HepG2 (cell line): ENCODE data around the gene NEURL1B. TPM values are rescaled to one million over a fixed set of nuclear protein-coding genes. Genes with fewer than 3 reads are reported as not detected.

Experiments used
- ELF1 ChIP-seq: sonication (generic); formaldehyde crosslinking; IDR thresholded peaks from 2 replicates; pipeline ENCODE4 v1.4.0; 2020; ENCODE audit warnings: missing genetic modification reagents
- ELF3 ChIP-seq: IDR thresholded peaks from 2 replicates; pipeline ENCODE4 v1.6.1; 2016; ENCODE audit warnings: missing genetic modification reagents, missing compliant biosample characterization
- KMT2A ChIP-seq: sonication (generic); formaldehyde crosslinking; IDR thresholded peaks from 2 replicates; pipeline ENCODE4 v1.4.0; 2020; ENCODE audit warnings: missing genetic modification reagents
- MXI1 ChIP-seq: IDR thresholded peaks from 3 replicates; pipeline ENCODE4 v1.6.1; 2012; ENCODE audit warnings: low read depth, low read length, inconsistent platforms, borderline replicate concordance
- NFKB2 ChIP-seq: sonication (generic); formaldehyde crosslinking; IDR thresholded peaks from 2 replicates; pipeline ENCODE4 v1.4.0; 2020; ENCODE audit warnings: missing genetic modification reagents, borderline replicate concordance
- POLR2A ChIP-seq, 2 experiments: IDR thresholded peaks; 2 replicates each; pipeline ENCODE4 v1.6.1; 2011; ENCODE audit warnings: low read depth in 2 of 2, low read length in 2 of 2, mild to moderate bottlenecking in 1 of 2, moderate library complexity in 1 of 2; ENCODE audit not compliant: insufficient read depth in 1 of 2
- SNAPC2 ChIP-seq: sonication (generic); formaldehyde crosslinking; IDR thresholded peaks from 2 replicates; pipeline ENCODE4 v1.8.1; 2022; ENCODE audit warnings: mild to moderate bottlenecking, missing genetic modification reagents
- TAF15 ChIP-seq: fragments of 200-400 bp; formaldehyde crosslinking; IDR thresholded peaks from one replicate; pipeline ENCODE4 v1.6.1; 2018; ENCODE audit warnings: mild to moderate bottlenecking, low read depth, low read length; ENCODE audit not compliant: poor library complexity, severe bottlenecking
- ZBTB1 ChIP-seq: sonication (generic); formaldehyde crosslinking; IDR thresholded peaks from 2 replicates; pipeline ENCODE4 v1.4.0; 2020; ENCODE audit warnings: missing genetic modification reagents, borderline replicate concordance
- ZNF136 ChIP-seq: sonication (generic); formaldehyde crosslinking; IDR thresholded peaks from 2 replicates; pipeline ENCODE4 v1.8.1; 2022; ENCODE audit warnings: low read depth, mild to moderate bottlenecking, moderate library complexity, missing genetic modification reagents
- ZNF567 ChIP-seq: sonication (generic); formaldehyde crosslinking; IDR thresholded peaks from 2 replicates; pipeline ENCODE4 v1.8.1; 2023; ENCODE audit warnings: mild to moderate bottlenecking, missing genetic modification reagents, borderline replicate concordance
- ZNF652 ChIP-seq: IDR thresholded peaks from 2 replicates; pipeline ENCODE4 v1.6.1; 2016; ENCODE audit warnings: low read depth, borderline replicate concordance
- polyA plus RNA-seq, 8 experiments: library from polyadenylated mRNA; depleted of rRNA in 3 of 8; stranded (reverse) in 7 of 8; unstranded in 1 of 8; fragments of >200 nt; fragmentation: Illumina TruSeq in 4 of 8; extraction: Trizol in 4 of 8; gene quantifications; 2 replicates each; pipeline versions ENCODE4 v1.2.1 to v1.2.3, GENCODE V29; 2011 to 2016; ENCODE audit warnings: low read depth in 4 of 8, missing spikeins in 1 of 8, mixed read lengths in 1 of 8; ENCODE audit not compliant: insufficient read depth in 1 of 8
- total RNA-seq, 5 experiments: library from RNA; depleted of rRNA; stranded (reverse); fragments of >200 nt; fragmentation: Illumina TruSeq; extraction: Trizol; gene quantifications; 2 replicates each; pipeline ENCODE4 v1.2.3, GENCODE V29; 2016; ENCODE audit warnings: low read depth in 1 of 5
- TF ChIP-seq, protein P1 (sequence below): IDR thresholded peaks from 2 replicates; pipeline ENCODE4 v1.6.1; 2016; ENCODE audit warnings: low read depth, borderline replicate concordance
- TF ChIP-seq, protein P2 (sequence below): IDR thresholded peaks from 2 replicates; pipeline ENCODE4 v1.6.1; 2016
- TF ChIP-seq, protein P3 (sequence below): sonication (generic); formaldehyde crosslinking; IDR thresholded peaks from 2 replicates; pipeline ENCODE4 v1.5.1; 2020; ENCODE audit warnings: mild to moderate bottlenecking, missing genetic modification reagents
- TF ChIP-seq, protein P4 (sequence below), 2 experiments: sonication (generic) in 1 of 2; formaldehyde crosslinking in 1 of 2; IDR thresholded peaks; 2 replicates each; pipeline versions ENCODE4 v1.4.0 to v1.6.1; 2018 to 2020; ENCODE audit warnings: missing genetic modification reagents in 2 of 2, borderline replicate concordance in 1 of 2, low read depth in 1 of 2, mild to moderate bottlenecking in 1 of 2, missing biosample characterization in 1 of 2
- TF ChIP-seq, protein P5 (sequence below): sonication (generic); formaldehyde crosslinking; IDR thresholded peaks from 2 replicates; pipeline ENCODE4 v1.5.1; 2020; ENCODE audit warnings: mild to moderate bottlenecking, missing genetic modification reagents, moderate library complexity

NEURL1B gene
- total and polyA plus RNA-seq, 2 of the 13 experiments (the other 11 are each of a cell fraction or from before 2014, with no cell fraction given): 0.09 to 0.13 TPM

DNA sequence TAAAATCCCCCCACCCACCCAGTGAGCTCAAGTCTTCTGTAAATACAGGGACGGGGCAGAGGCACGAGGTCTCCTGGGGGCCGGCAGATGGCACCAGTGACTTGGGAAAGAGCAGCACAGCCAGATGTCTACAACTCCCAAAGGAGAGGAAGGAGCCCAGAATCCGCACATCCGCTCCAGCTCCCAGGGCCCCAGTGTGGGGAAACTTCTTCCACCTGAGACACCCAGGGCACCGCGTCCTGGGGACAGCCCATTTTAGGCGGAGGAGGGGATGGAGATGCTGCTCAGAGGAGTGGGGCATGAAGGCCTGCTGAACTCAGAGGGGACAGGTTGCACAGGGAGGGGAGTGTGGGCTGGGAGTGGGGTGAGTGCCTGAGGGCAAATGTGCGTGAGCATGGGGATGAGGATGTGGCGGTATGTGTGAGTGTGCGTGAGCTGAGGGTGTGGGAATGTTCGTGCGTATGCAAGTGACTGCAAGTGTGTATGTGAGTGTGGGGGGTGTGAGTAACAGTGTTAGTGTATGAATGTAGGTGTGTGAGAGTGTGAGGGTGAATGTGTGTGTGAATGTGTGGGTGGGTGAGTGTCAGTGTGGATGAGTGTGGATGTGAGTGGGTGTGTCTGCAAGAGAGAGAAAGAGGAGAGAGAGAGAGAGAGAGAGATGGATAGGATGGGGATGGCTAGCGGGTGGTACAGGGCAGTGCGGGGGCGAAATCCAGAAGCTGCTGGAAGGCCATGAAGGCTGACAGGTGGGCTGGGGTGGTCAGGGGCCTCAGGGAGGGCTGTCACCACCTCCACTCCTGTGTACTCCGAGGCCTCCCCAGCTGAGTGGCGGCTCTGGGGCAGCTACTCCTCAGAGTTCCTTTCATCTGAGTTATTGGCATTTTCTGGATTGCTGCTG lies 66.5 kb downstream of the NEURL1B start (continued):
- TF ChIP-seq, protein P1, sequence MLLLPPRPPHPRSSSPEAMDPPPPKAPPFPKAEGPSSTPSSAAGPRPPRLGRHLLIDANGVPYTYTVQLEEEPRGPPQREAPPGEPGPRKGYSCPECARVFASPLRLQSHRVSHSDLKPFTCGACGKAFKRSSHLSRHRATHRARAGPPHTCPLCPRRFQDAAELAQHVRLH (CRISPR knock-in tag): no peak
- TF ChIP-seq MXI1 (no peak), POLR2A (IDR thresholded peaks at IDR 0.05; ENCODE audit: insufficient read depth in 1 of 2, low read depth in 2 of 2, low read length in 2 of 2) (no peak), SNAPC2 (CRISPR knock-in tag) (no peak), ZBTB1 (CRISPR knock-in tag) (no peak), KMT2A (no peak), ELF1 (CRISPR knock-in tag) (no peak), ZNF136 (CRISPR knock-in tag) (no peak), ZNF567 (no peak), ELF3 (CRISPR knock-in tag) (no peak), ZNF652 (CRISPR knock-in tag) (no peak), TAF15 (no peak), NFKB2 (CRISPR knock-in tag) (no peak)
- TF ChIP-seq, protein P2, sequence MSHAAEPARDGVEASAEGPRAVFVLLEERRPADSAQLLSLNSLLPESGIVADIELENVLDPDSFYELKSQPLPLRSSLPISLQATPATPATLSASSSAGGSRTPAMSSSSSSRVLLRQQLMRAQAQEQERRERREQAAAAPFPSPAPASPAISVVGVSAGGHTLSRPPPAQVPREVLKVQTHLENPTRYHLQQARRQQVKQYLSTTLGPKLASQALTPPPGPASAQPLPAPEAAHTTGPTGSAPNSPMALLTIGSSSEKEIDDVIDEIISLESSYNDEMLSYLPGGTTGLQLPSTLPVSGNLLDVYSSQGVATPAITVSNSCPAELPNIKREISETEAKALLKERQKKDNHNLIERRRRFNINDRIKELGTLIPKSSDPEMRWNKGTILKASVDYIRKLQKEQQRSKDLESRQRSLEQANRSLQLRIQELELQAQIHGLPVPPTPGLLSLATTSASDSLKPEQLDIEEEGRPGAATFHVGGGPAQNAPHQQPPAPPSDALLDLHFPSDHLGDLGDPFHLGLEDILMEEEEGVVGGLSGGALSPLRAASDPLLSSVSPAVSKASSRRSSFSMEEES: no peak
- TF ChIP-seq, protein P3, sequence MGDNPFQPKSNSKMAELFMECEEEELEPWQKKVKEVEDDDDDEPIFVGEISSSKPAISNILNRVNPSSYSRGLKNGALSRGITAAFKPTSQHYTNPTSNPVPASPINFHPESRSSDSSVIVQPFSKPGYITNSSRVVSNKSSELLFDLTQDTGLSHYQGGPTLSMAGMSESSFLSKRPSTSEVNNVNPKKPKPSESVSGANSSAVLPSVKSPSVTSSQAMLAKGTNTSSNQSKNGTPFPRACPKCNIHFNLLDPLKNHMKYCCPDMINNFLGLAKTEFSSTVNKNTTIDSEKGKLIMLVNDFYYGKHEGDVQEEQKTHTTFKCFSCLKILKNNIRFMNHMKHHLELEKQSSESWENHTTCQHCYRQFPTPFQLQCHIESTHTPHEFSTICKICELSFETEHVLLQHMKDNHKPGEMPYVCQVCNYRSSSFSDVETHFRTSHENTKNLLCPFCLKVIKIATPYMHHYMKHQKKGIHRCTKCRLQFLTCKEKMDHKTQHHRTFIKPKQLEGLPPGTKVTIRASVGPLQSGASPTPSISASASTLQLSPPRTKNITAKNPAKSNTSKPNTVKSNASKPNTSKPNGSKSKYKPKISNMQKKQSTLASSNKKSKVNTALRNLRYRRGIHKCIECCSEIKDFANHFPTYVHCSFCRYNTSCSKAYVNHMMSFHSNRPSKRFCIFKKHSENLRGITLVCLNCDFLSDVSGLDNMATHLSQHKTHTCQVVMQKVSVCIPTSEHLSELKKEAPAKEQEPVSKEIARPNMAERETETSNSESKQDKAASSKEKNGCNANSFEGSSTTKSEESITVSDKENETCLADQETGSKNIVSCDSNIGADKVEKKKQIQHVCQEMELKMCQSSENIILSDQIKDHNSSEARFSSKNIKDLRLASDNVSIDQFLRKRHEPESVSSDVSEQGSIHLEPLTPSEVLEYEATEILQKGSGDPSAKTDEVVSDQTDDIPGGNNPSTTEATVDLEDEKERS (CRISPR knock-in tag): no peak
- TF ChIP-seq, protein P4, sequence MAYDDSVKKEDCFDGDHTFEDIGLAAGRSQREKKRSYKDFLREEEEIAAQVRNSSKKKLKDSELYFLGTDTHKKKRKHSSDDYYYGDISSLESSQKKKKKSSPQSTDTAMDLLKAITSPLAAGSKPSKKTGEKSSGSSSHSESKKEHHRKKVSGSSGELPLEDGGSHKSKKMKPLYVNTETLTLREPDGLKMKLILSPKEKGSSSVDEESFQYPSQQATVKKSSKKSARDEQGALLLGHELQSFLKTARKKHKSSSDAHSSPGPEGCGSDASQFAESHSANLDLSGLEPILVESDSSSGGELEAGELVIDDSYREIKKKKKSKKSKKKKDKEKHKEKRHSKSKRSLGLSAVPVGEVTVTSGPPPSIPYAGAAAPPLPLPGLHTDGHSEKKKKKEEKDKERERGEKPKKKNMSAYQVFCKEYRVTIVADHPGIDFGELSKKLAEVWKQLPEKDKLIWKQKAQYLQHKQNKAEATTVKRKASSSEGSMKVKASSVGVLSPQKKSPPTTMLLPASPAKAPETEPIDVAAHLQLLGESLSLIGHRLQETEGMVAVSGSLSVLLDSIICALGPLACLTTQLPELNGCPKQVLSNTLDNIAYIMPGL (CRISPR knock-in tag; IDR thresholded peaks at IDR 0.05; ENCODE audit: borderline replicate concordance in 1 of 2, low read depth in 1 of 2): peak in 1 of 2 experiments; percentile 55; a peak in 2 of 4 replicates
- TF ChIP-seq, protein P5, sequence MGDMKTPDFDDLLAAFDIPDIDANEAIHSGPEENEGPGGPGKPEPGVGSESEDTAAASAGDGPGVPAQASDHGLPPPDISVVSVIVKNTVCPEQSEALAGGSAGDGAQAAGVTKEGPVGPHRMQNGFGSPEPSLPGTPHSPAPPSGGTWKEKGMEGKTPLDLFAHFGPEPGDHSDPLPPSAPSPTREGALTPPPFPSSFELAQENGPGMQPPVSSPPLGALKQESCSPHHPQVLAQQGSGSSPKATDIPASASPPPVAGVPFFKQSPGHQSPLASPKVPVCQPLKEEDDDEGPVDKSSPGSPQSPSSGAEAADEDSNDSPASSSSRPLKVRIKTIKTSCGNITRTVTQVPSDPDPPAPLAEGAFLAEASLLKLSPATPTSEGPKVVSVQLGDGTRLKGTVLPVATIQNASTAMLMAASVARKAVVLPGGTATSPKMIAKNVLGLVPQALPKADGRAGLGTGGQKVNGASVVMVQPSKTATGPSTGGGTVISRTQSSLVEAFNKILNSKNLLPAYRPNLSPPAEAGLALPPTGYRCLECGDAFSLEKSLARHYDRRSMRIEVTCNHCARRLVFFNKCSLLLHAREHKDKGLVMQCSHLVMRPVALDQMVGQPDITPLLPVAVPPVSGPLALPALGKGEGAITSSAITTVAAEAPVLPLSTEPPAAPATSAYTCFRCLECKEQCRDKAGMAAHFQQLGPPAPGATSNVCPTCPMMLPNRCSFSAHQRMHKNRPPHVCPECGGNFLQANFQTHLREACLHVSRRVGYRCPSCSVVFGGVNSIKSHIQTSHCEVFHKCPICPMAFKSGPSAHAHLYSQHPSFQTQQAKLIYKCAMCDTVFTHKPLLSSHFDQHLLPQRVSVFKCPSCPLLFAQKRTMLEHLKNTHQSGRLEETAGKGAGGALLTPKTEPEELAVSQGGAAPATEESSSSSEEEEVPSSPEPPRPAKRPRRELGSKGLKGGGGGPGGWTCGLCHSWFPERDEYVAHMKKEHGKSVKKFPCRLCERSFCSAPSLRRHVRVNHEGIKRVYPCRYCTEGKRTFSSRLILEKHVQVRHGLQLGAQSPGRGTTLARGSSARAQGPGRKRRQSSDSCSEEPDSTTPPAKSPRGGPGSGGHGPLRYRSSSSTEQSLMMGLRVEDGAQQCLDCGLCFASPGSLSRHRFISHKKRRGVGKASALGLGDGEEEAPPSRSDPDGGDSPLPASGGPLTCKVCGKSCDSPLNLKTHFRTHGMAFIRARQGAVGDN (CRISPR knock-in tag): peak; percentile 52
